T-cell (primary cell): Measurements from ENCODE around the gene MME. TPM values are rescaled to one million over a fixed set of nuclear protein-coding genes. Genes with fewer than 3 reads are reported as not detected.

Experiments
- ATAC-seq, 4 experiments: fragments of 200-7000 bp in 3 of 4; fragments of 150-1000 bp in 1 of 4; cut with Tn5 transposase; replicated peaks in 1 of 4; 1 replicate in 3 of 4; 2 replicates in 1 of 4; pipeline ENCODE4 v1.10.0; 2021; ENCODE audit warnings: moderate library complexity in 3 of 4, mild to moderate bottlenecking in 2 of 4, moderate number of reproducible peaks in 1 of 4
- CTCF ChIA-PET, 2 donors: fragments of 300-600 bp; sonication (Branson Sonifier 250); formaldehyde crosslinking; loops; one replicate each; lab custom pipeline; 2022; ENCODE audit warnings: antibody characterized with exemption in 2 of 2; lab: Charles Lee
- POLR2A ChIA-PET, 2 donors: fragments of 300-600 bp; sonication (Branson Sonifier 250); formaldehyde crosslinking; loops; one replicate each; lab custom pipeline; 2022; ENCODE audit warnings: antibody characterized with exemption in 2 of 2; lab: Charles Lee
- DNase-seq, 35 experiments: peaks; one replicate each; pipeline versions ENCODE4 v3.0.0 to v3.0.0-alpha.2; 2013 to 2023
- H3K27ac ChIP-seq: one replicate; pipeline ENCODE4 v1.5.1; 2013; ENCODE audit warnings: low read length
- H3K27me3 ChIP-seq, 2 experiments: replicated peaks in 1 of 2; 1 replicate in 1 of 2; 2 replicates in 1 of 2; pipeline versions ENCODE4 v1.6.1 to v1.7.0; 2013; ENCODE audit warnings: low read length in 1 of 2, mixed read lengths in 1 of 2; ENCODE audit not compliant: control insufficient read depth in 2 of 2, insufficient read depth in 2 of 2; ENCODE audit errors: extremely low read depth in 1 of 2
- H3K36me3 ChIP-seq, 2 donors: 1 replicate in 1 of 2; 2 replicates in 1 of 2; pipeline versions ENCODE4 v1.6.1 to v1.7.0; 2013; ENCODE audit warnings: low read length in 1 of 2; ENCODE audit not compliant: control insufficient read depth in 2 of 2, insufficient read depth in 1 of 2; ENCODE audit errors: extremely low read depth in 1 of 2
- H3K4me1 ChIP-seq, 2 experiments: 1 replicate in 1 of 2; 2 replicates in 1 of 2; pipeline versions ENCODE4 v1.6.1 to v1.7.0; 2013; ENCODE audit warnings: low read length in 2 of 2, mixed read lengths in 1 of 2; ENCODE audit not compliant: insufficient read depth in 2 of 2, control insufficient read depth in 1 of 2; ENCODE audit errors: extremely low read depth in 1 of 2
- H3K4me3 ChIP-seq, 2 donors: 1 replicate in 1 of 2; 2 replicates in 1 of 2; pipeline versions ENCODE4 v1.5.1 to v1.7.0; 2013; ENCODE audit warnings: mild to moderate bottlenecking in 2 of 2, low read length in 1 of 2, moderate library complexity in 1 of 2; ENCODE audit not compliant: control insufficient read depth in 1 of 2; ENCODE audit errors: extremely low read depth in 1 of 2
- H3K9me3 ChIP-seq: 2 replicates; pipeline ENCODE4 v1.7.0; 2013
- H3K27ac Mint-ChIP-seq, 2 donors: one replicate each; pipeline ENCODE4 v1.8.0; 2020 to 2021; ENCODE audit warnings: mild to moderate bottlenecking in 2 of 2, mixed read lengths in 2 of 2
- H3K27me3 Mint-ChIP-seq, 2 donors: one replicate each; pipeline ENCODE4 v1.8.0; 2021 to 2022; ENCODE audit warnings: mixed read lengths in 2 of 2
- H3K36me3 Mint-ChIP-seq: one replicate; pipeline ENCODE4 v1.8.0; 2021; ENCODE audit warnings: mixed read lengths
- H3K4me1 Mint-ChIP-seq, 3 donors: one replicate each; pipeline ENCODE4 v1.8.0; 2020 to 2022; ENCODE audit warnings: mixed read lengths in 3 of 3, mild to moderate bottlenecking in 1 of 3
- H3K4me3 Mint-ChIP-seq, 3 donors: one replicate each; pipeline ENCODE4 v1.8.0; 2020 to 2022; ENCODE audit warnings: mild to moderate bottlenecking in 3 of 3, mixed read lengths in 3 of 3, moderate library complexity in 3 of 3
- H3K9me3 Mint-ChIP-seq, 3 donors: one replicate each; pipeline ENCODE4 v1.8.0; 2020 to 2022; ENCODE audit warnings: mixed read lengths in 3 of 3
- WGBS: methylation state at CpG from one replicate; pipeline ENCODE4 v1.1.5; 2013; ENCODE audit warnings: missing lambda C conversion rate; ENCODE audit not compliant: insufficient coverage; 5-methylcytosine and 5-hydroxymethylcytosine counted together
- total RNA-seq, 35 experiments: library from RNA in 6 of 35; stranded (reverse) in 6 of 35; fragments of 120-200 nt in 1 of 35; gene quantifications; one replicate each; pipeline versions ENCODE4 v1.2.1 to v1.2.4 and lab custom pipeline; 2013 to 2026

The MME gene
- total RNA-seq (1 to 10 TPM in 2 of 5 donors, under 1 TPM in 3; 0.35 to 2.2 (median 0.93) TPM), total RNA-seq (lab: John Stamatoyannopoulos, UW) (0 to 11.4 (median 0.85) reads per million in 29 experiments)
- 0.52 TPM for total RNA-seq (2013)

GRCh38 chr3:155079746-155080487 lies at the start of gene MME:
TSS of gene MME (plus strand) at chr3:155080319. CDS start at chr3:155084168, 3,849 bp downstream.
- POLR2A ChIA-PET, result no interaction called here
- Mint-ChIP-seq H3K27me3 (peaks cover 34 to 43% of the 10 kb centered on the region in 2 donors), H3K9me3 (peaks cover 0 to 13% (median 7%) of the 10 kb centered on the region in 3 donors), H3K36me3 (no peaks in the 10 kb centered on the region), H3K4me1 (peaks cover 14 to 24% (median 15%) of the 10 kb centered on the region in 3 donors), H3K27ac (no peak within 1 kb of the TSS), H3K4me3 (peak within 1 kb of the TSS; percentile 43 to 59 (median 57))
- H3K27me3 ChIP-seq, result peaks cover 0 to 17% of the 10 kb centered on the region in 2 experiments
- no peaks in the 10 kb centered on the region for H3K36me3 ChIP-seq
- no peak within 1 kb of the TSS for H3K27ac ChIP-seq
- ATAC-seq (peak in 1 of 4 experiments; percentile 27), DNase-seq (no peak)
- H3K9me3 ChIP-seq, result no peaks in the 10 kb centered on the region
- CTCF ChIA-PET, result no interaction called here
- H3K4me1 ChIP-seq, result peaks cover 3 to 5% of the 10 kb centered on the region in 2 experiments
- 2% methylated on average over 46 of the region's 51 CpGs for WGBS
- peak within 1 kb of the TSS in 1 of 2 donors; percentile 69 for H3K4me3 ChIP-seq

- H3K4me3 Mint-ChIP-seq, result no peak overlapping the region
- POLR2A ChIA-PET, result no interaction called here
- H3K27ac ChIP-seq, result no peak overlapping the region
- DNase-seq (no peak), ATAC-seq (no peak)
- H3K9me3 ChIP-seq, result no peaks in the 10 kb centered on the region
- H3K4me3 ChIP-seq, result no peak overlapping the region
- no peaks in the 10 kb centered on the region for H3K36me3 ChIP-seq
- peaks cover 5 to 12% (median 6%) of the 10 kb centered on the region in 3 donors for H3K9me3 Mint-ChIP-seq
- no peaks in the 10 kb centered on the region for H3K36me3 Mint-ChIP-seq
- H3K4me1 ChIP-seq, result no peaks in the 10 kb centered on the region
- no peaks in the 10 kb centered on the region for H3K27me3 Mint-ChIP-seq
- H3K27me3 ChIP-seq, result no peaks in the 10 kb centered on the region
- H3K4me1 Mint-ChIP-seq, result no peaks in the 10 kb centered on the region
- CTCF ChIA-PET, result no interaction called here
- H3K27ac Mint-ChIP-seq, result no peak overlapping the region
Measured at GRCh38 chr3:155031186-155031585, 48.9 kb upstream of the MME start.

- no peaks in the 10 kb centered on the region for H3K36me3 Mint-ChIP-seq
- no peak overlapping the region for H3K4me3 Mint-ChIP-seq
- ChIA-PET POLR2A (no interaction called here), CTCF (no interaction called here)
- H3K27me3 Mint-ChIP-seq, result no peaks in the 10 kb centered on the region
- no peaks in the 10 kb centered on the region for H3K36me3 ChIP-seq
- H3K27me3 ChIP-seq, result no peaks in the 10 kb centered on the region
- H3K9me3 Mint-ChIP-seq, result peaks cover 5 to 12% (median 8%) of the 10 kb centered on the region in 3 donors
- H3K27ac ChIP-seq, result no peak overlapping the region
- no peak overlapping the region for H3K4me3 ChIP-seq
- ATAC-seq (no peak), DNase-seq (no peak)
- H3K4me1 ChIP-seq, result no peaks in the 10 kb centered on the region
- no peak overlapping the region for H3K27ac Mint-ChIP-seq
- H3K4me1 Mint-ChIP-seq, result no peaks in the 10 kb centered on the region
- H3K9me3 ChIP-seq, result no peaks in the 10 kb centered on the region
Measured at GRCh38 chr3:155032918-155033317, 47.2 kb upstream of the MME start.

GRCh38 chr3:155034786-155035185 lies 45.3 kb upstream of the MME start:
- Histone ChIP-seq H3K27me3 (no peaks in the 10 kb centered on the region), H3K27ac (no peak overlapping the region), H3K4me3 (no peak overlapping the region), H3K36me3 (no peaks in the 10 kb centered on the region), H3K9me3 (no peaks in the 10 kb centered on the region), H3K4me1 (no peaks in the 10 kb centered on the region)
- Mint-ChIP-seq H3K27ac (no peak overlapping the region), H3K9me3 (peaks cover 5 to 13% (median 6%) of the 10 kb centered on the region in 3 donors), H3K36me3 (no peaks in the 10 kb centered on the region), H3K4me3 (no peak overlapping the region), H3K4me1 (no peaks in the 10 kb centered on the region), H3K27me3 (peaks cover 0 to 5% of the 10 kb centered on the region in 2 donors)
- DNase-seq (no peak), ATAC-seq (no peak)
- no CpG with 5 or more reads among the region's 4 CpGs for WGBS
- POLR2A ChIA-PET, result no interaction called here
- CTCF ChIA-PET, result no interaction called here

GRCh38 chr3:155035553-155035952 lies 44.6 kb upstream of the MME start:
- H3K36me3 Mint-ChIP-seq, result no peaks in the 10 kb centered on the region
- POLR2A ChIA-PET, result no interaction called here

GRCh38 chr3:155037508-155038202 lies 42.5 kb upstream of the MME start:
- Histone ChIP-seq H3K4me3 (no peak overlapping the region), H3K27me3 (no peaks in the 10 kb centered on the region), H3K27ac (no peak overlapping the region), H3K9me3 (no peaks in the 10 kb centered on the region), H3K36me3 (no peaks in the 10 kb centered on the region), H3K4me1 (no peaks in the 10 kb centered on the region)
- POLR2A ChIA-PET, result no interaction called here
- Mint-ChIP-seq H3K27ac (no peak overlapping the region), H3K36me3 (no peaks in the 10 kb centered on the region), H3K4me1 (no peaks in the 10 kb centered on the region), H3K4me3 (no peak overlapping the region), H3K9me3 (peaks cover 0 to 13% (median 5%) of the 10 kb centered on the region in 3 donors), H3K27me3 (peaks cover 0 to 5% of the 10 kb centered on the region in 2 donors)
- DNase-seq (no peak), ATAC-seq (no peak)
- CTCF ChIA-PET, result no interaction called here
- WGBS, result 70% methylated on average over 4 of the region's 5 CpGs

More at GRCh38 chr3:155035553-155035952, 44.6 kb upstream of the MME start:
- H3K27ac ChIP-seq, result no peak overlapping the region
- no peak for ATAC-seq
- H3K27me3 Mint-ChIP-seq, result peaks cover 0 to 5% of the 10 kb centered on the region in 2 donors
- DNase-seq, result no peak
- no peaks in the 10 kb centered on the region for H3K9me3 ChIP-seq
- WGBS, result 84% methylated on average over 2 of the region's 2 CpGs
- CTCF ChIA-PET, result no interaction called here
- H3K36me3 ChIP-seq, result no peaks in the 10 kb centered on the region
- no peaks in the 10 kb centered on the region for H3K27me3 ChIP-seq
- no peaks in the 10 kb centered on the region for H3K4me1 ChIP-seq
- H3K4me3 Mint-ChIP-seq, result no peak overlapping the region
- H3K9me3 Mint-ChIP-seq, result peaks cover 5 to 13% (median 5%) of the 10 kb centered on the region in 3 donors
- no peak overlapping the region for H3K4me3 ChIP-seq
- no peaks in the 10 kb centered on the region for H3K4me1 Mint-ChIP-seq
- H3K27ac Mint-ChIP-seq, result no peak overlapping the region
